H9 (cell line): Measurements from ENCODE around the gene PCDHB11. TPM values are rescaled to one million over a fixed set of nuclear protein-coding genes. Genes with fewer than 3 reads are reported as not detected.
"Not testable (repeated sequence)": the region's sequence is repeated elsewhere in the genome, so short reads cannot be mapped to it uniquely, and the experiment has no call there.

Experiments
- DNase-seq: peaks from one replicate; pipeline ENCODE4 v3.0.0-alpha.2; 2017
- H2AFZ ChIP-seq: one replicate; pipeline ENCODE4 v1.6.1; 2013; ENCODE audit warnings: mild to moderate bottlenecking, low read length, control low read depth, moderate library complexity
- H2AK5ac ChIP-seq: 2 replicates; pipeline ENCODE4 v1.6.1; 2013; ENCODE audit warnings: low read length, control low read depth, mixed read lengths; ENCODE audit not compliant: insufficient read length
- H2BK120ac ChIP-seq: one replicate; pipeline ENCODE4 v1.6.1; 2013; ENCODE audit warnings: low read depth, mild to moderate bottlenecking, low read length, control low read depth, inconsistent platforms; ENCODE audit not compliant: poor library complexity, severe bottlenecking
- H2BK12ac ChIP-seq: 2 replicates; pipeline ENCODE4 v1.6.1; 2013; ENCODE audit warnings: low read length, control low read depth, mixed read lengths, low read depth; ENCODE audit not compliant: insufficient read length
- H2BK15ac ChIP-seq: 2 replicates; pipeline ENCODE4 v1.6.1; 2013; ENCODE audit warnings: low read depth, low read length, control low read depth
- H2BK20ac ChIP-seq: one replicate; pipeline ENCODE4 v1.6.1; 2013; ENCODE audit warnings: low read depth, mild to moderate bottlenecking, low read length, control low read depth, inconsistent platforms; ENCODE audit not compliant: poor library complexity, severe bottlenecking
- H2BK5ac ChIP-seq: 2 replicates; pipeline ENCODE4 v1.6.1; 2013; ENCODE audit warnings: low read length, control low read depth, mixed read lengths; ENCODE audit not compliant: insufficient read length
- H3K14ac ChIP-seq: 2 replicates; pipeline ENCODE4 v1.6.1; 2013; ENCODE audit warnings: low read length, control low read depth; ENCODE audit not compliant: insufficient read depth
- H3K18ac ChIP-seq: 2 replicates; pipeline ENCODE4 v1.6.1; 2013; ENCODE audit warnings: low read depth, mild to moderate bottlenecking, mixed read lengths, low read length, control low read depth; ENCODE audit not compliant: insufficient read length
- H3K23ac ChIP-seq: 2 replicates; pipeline ENCODE4 v1.6.1; 2013; ENCODE audit warnings: low read length, control low read depth, mixed read lengths, low read depth; ENCODE audit not compliant: insufficient read length
- H3K23me2 ChIP-seq: 2 replicates; pipeline ENCODE4 v1.6.1; 2013; ENCODE audit warnings: low read depth, mild to moderate bottlenecking, mixed read lengths, low read length, control low read depth; ENCODE audit not compliant: insufficient read length, poor library complexity, severe bottlenecking
- H3K27ac ChIP-seq: 2 replicates; pipeline ENCODE4 v1.5.1; 2013; ENCODE audit warnings: low read length, control low read depth, mixed read lengths, low read depth; ENCODE audit not compliant: insufficient read length
- H3K27me3 ChIP-seq: 2 replicates; pipeline ENCODE4 v1.6.1; 2013; ENCODE audit warnings: low read length, control low read depth, inconsistent platforms; ENCODE audit not compliant: insufficient read depth
- H3K4ac ChIP-seq: 2 replicates; pipeline ENCODE4 v1.6.1; 2013; ENCODE audit warnings: low read depth, mild to moderate bottlenecking, control low read depth, inconsistent platforms, low read length, moderate library complexity
- H3K4me1 ChIP-seq: 2 replicates; pipeline ENCODE4 v1.6.1; 2013; ENCODE audit warnings: low read length, control low read depth, inconsistent platforms; ENCODE audit not compliant: insufficient read depth
- H3K4me2 ChIP-seq: 2 replicates; pipeline ENCODE4 v1.6.1; 2013; ENCODE audit warnings: low read length, control low read depth, mixed read lengths; ENCODE audit not compliant: insufficient read length, insufficient read depth
- H3K56ac ChIP-seq: 2 replicates; pipeline ENCODE4 v1.6.1; 2013; ENCODE audit warnings: low read depth, mild to moderate bottlenecking, mixed read lengths, low read length, control low read depth; ENCODE audit not compliant: insufficient read length
- H3K79me1 ChIP-seq: 2 replicates; pipeline ENCODE4 v1.6.1; 2013; ENCODE audit warnings: low read depth, mild to moderate bottlenecking, moderate library complexity, low read length, control low read depth, inconsistent platforms; ENCODE audit not compliant: insufficient read depth, poor library complexity, severe bottlenecking
- H3K79me2 ChIP-seq: 2 replicates; pipeline ENCODE4 v1.6.1; 2013; ENCODE audit warnings: low read length, control low read depth, inconsistent platforms; ENCODE audit not compliant: insufficient read depth
- H3K9ac ChIP-seq: 2 replicates; pipeline ENCODE4 v1.6.1; 2013; ENCODE audit warnings: low read length, control low read depth, mixed read lengths; ENCODE audit not compliant: insufficient read length; ENCODE audit errors: extremely low read depth
- H3K9me3 ChIP-seq: one replicate; pipeline ENCODE4 v1.6.1; 2013; ENCODE audit warnings: low read depth, low read length, inconsistent platforms; ENCODE audit not compliant: control insufficient read depth
- H3T11ph ChIP-seq: one replicate; pipeline ENCODE4 v1.6.1; 2013; ENCODE audit warnings: mild to moderate bottlenecking, low read length, control low read depth, inconsistent platforms
- H4K20me1 ChIP-seq: one replicate; pipeline ENCODE4 v1.6.1; 2013; ENCODE audit not compliant: control insufficient read depth, insufficient read length, insufficient read depth
- H4K5ac ChIP-seq: 2 replicates; pipeline ENCODE4 v1.6.1; 2013; ENCODE audit warnings: low read depth, mild to moderate bottlenecking, mixed read lengths, low read length, control low read depth; ENCODE audit not compliant: insufficient read length
- H4K8ac ChIP-seq: replicated peaks from 2 replicates; pipeline ENCODE4 v1.6.1; 2013; ENCODE audit warnings: low read length, control low read depth, mixed read lengths, low read depth; ENCODE audit not compliant: insufficient read length
- H4K91ac ChIP-seq: 2 replicates; pipeline ENCODE4 v1.6.1; 2013; ENCODE audit warnings: low read depth, mild to moderate bottlenecking, moderate library complexity, mixed read lengths, low read length, control low read depth; ENCODE audit not compliant: insufficient read length
- H3K27ac Mint-ChIP-seq, 3 experiments: 2 replicates in 2 of 3; 3 replicates in 1 of 3; pipeline ENCODE4 v1.8.0; 2020 to 2021; ENCODE audit warnings: mixed read lengths in 3 of 3, mild to moderate bottlenecking in 1 of 3, moderate library complexity in 1 of 3
- H3K27me3 Mint-ChIP-seq: 2 replicates; pipeline ENCODE4 v1.8.0; 2021; ENCODE audit warnings: low read depth, mild to moderate bottlenecking, moderate library complexity, mixed read lengths
- H3K36me3 Mint-ChIP-seq, 3 experiments: 2 replicates in 2 of 3; 3 replicates in 1 of 3; pipeline ENCODE4 v1.8.0; 2020 to 2021; ENCODE audit warnings: low read depth in 3 of 3, mixed read lengths in 3 of 3; ENCODE audit not compliant: insufficient read depth in 1 of 3
- H3K4me1 Mint-ChIP-seq, 2 experiments: 2 replicates each; pipeline ENCODE4 v1.8.0; 2020; ENCODE audit warnings: mixed read lengths in 2 of 2
- H3K4me3 Mint-ChIP-seq, 2 experiments: 2 replicates in 1 of 2; 3 replicates in 1 of 2; pipeline ENCODE4 v1.8.0; 2020 to 2021; ENCODE audit warnings: mild to moderate bottlenecking in 2 of 2, mixed read lengths in 2 of 2, moderate library complexity in 1 of 2
- H3K9me3 Mint-ChIP-seq, 2 experiments: 2 replicates in 1 of 2; 3 replicates in 1 of 2; pipeline ENCODE4 v1.8.0; 2020; ENCODE audit warnings: mild to moderate bottlenecking in 2 of 2, mixed read lengths in 2 of 2, moderate library complexity in 1 of 2
- CTCF ChIP-seq: fragments of 200-600 bp; sonication (generic); conservative IDR thresholded peaks from 3 replicates; pipeline ENCODE4 v1.8.0; 2021; ENCODE audit warnings: antibody characterized with exemption, mild to moderate bottlenecking
- WGBS: extraction: QIAGEN DNeasy Blood & Tissue Kit; methylation state at CpG from one replicate; pipeline ENCODE4 v1.1.7; 2013; ENCODE audit warnings: missing lambda C conversion rate, low lambda C conversion rate, mixed read lengths; ENCODE audit not compliant: insufficient read length; ENCODE audit errors: extremely low coverage; 5-methylcytosine and 5-hydroxymethylcytosine counted together
- total RNA-seq: library from RNA; stranded (reverse); gene quantifications from 2 replicates; pipeline ENCODE4 v1.2.1, GENCODE V29; 2021

The PCDHB11 gene
- total RNA-seq, 1 experiment from 2014 or later, result 2.0 TPM

GRCh38 chr5:141150993-141151325 lies 48.5 kb upstream of the PCDHB11 start:
- Histone ChIP-seq H3K79me2 (no peaks in the 10 kb centered on the region), H2BK120ac (no peak overlapping the region), H3K27ac (no peak overlapping the region), H3K4ac (no peak overlapping the region), H3K4me1 (no peaks in the 10 kb centered on the region), H4K20me1 (no peaks in the 10 kb centered on the region), H2BK5ac (no peak overlapping the region), H3K18ac (no peak overlapping the region), H3K4me2 (no peak overlapping the region), H3K9me3 (peaks cover 9% of the 10 kb centered on the region), H4K5ac (no peak overlapping the region), H4K91ac (no peak overlapping the region), H3K9ac (no peak overlapping the region), H2BK12ac (no peak overlapping the region), H3K14ac (no peak overlapping the region; the same call in 1 of the 2 replicates), H3K23ac (no peak overlapping the region), H2BK15ac (no peak overlapping the region), H3K27me3 (no peaks in the 10 kb centered on the region), H3T11ph (no peak overlapping the region), H3K79me1 (no peaks in the 10 kb centered on the region), H2AFZ (no peak overlapping the region), H2AK5ac (no peak overlapping the region), H2BK20ac (no peak overlapping the region), H3K23me2 (no peaks in the 10 kb centered on the region), H3K56ac (no peak overlapping the region), H4K8ac (no peak overlapping the region)
- no peak for TF ChIP-seq CTCF
- no peak for DNase-seq
- peaks cover 1 to 20% (median 2%) of the 10 kb centered on the region in 3 experiments; a peak in 5 of 7 replicates for H3K36me3 Mint-ChIP-seq
- H3K9me3 Mint-ChIP-seq, result peaks cover 27 to 31% of the 10 kb centered on the region in 2 experiments
- no peaks in the 10 kb centered on the region for H3K4me1 Mint-ChIP-seq
- H3K27me3 Mint-ChIP-seq, result peaks cover 10% of the 10 kb centered on the region
- WGBS, result no CpG with 5 or more reads among the region's 13 CpGs
- H3K27ac Mint-ChIP-seq, result no peak overlapping the region
- H3K4me3 Mint-ChIP-seq, result no peak overlapping the region

- not testable (repeated sequence) for H3K4me1 ChIP-seq, H3K27me3 Mint-ChIP-seq, H2BK12ac ChIP-seq, H3T11ph ChIP-seq, H2BK120ac ChIP-seq, H2BK15ac ChIP-seq, H4K91ac ChIP-seq, H2AK5ac ChIP-seq, H3K23ac ChIP-seq, H3K14ac ChIP-seq, DNase-seq, H3K9me3 ChIP-seq, H3K4me1 Mint-ChIP-seq, H3K27ac ChIP-seq, H3K4ac ChIP-seq, H3K56ac ChIP-seq, H3K18ac ChIP-seq, H3K79me1 ChIP-seq, H3K4me2 ChIP-seq, H3K4me3 Mint-ChIP-seq, H3K27me3 ChIP-seq, H4K20me1 ChIP-seq, H4K5ac ChIP-seq, H2BK5ac ChIP-seq, H3K9ac ChIP-seq, H4K8ac ChIP-seq, H2BK20ac ChIP-seq, H3K79me2 ChIP-seq, H3K27ac Mint-ChIP-seq, H2AFZ ChIP-seq, H3K23me2 ChIP-seq
- no CpG with 5 or more reads among the region's 41 CpGs for WGBS
- Mint-ChIP-seq H3K36me3 (peaks cover 1 to 22% (median 3%) of the 10 kb centered on the region in 3 experiments; a peak in 5 of 7 replicates), H3K9me3 (peaks cover 33 to 36% of the 10 kb centered on the region in 2 experiments)
Observed at GRCh38 chr5:141151632-141152031, 47.8 kb upstream of the PCDHB11 start.
